Thoracic aorta (tissue), 2 donors: Measurements from ENCODE around the gene PRRG4. TPM values are rescaled to one million over a fixed set of nuclear protein-coding genes. Genes with fewer than 3 reads are reported as not detected.

Experiments used
- ATAC-seq: fragments of 150-250 bp; one replicate; pipeline ENCODE4 v1.8.0; 2017; ENCODE audit warnings: low read depth; ENCODE audit not compliant: insufficient number of reproducible peaks, low FRiP score
- DNase-seq: peaks from one replicate; pipeline ENCODE4 v3.0.0-alpha.2; 2020; ENCODE audit warnings: low spot score
- H3K27ac ChIP-seq, 2 donors: fragments of 200-600 bp; sonication (generic); 1 replicate in 1 of 2; 2 replicates in 1 of 2; pipeline ENCODE4 v1.5.1; 2016; ENCODE audit warnings: mild to moderate bottlenecking in 2 of 2, moderate library complexity in 2 of 2
- H3K27me3 ChIP-seq: fragments of 200-600 bp; sonication (generic); replicated peaks from 2 replicates; pipeline ENCODE4 v1.6.0; 2016; ENCODE audit warnings: mild to moderate bottlenecking; ENCODE audit not compliant: insufficient read depth
- H3K36me3 ChIP-seq: fragments of 200-600 bp; sonication (generic); one replicate; pipeline ENCODE4 v1.5.1; 2016
- H3K4me1 ChIP-seq, 2 donors: fragments of 200-600 bp; sonication (generic); 1 replicate in 1 of 2; 2 replicates in 1 of 2; pipeline versions ENCODE4 v1.5.1 to v1.6.0; 2016; ENCODE audit warnings: low read depth in 2 of 2, mild to moderate bottlenecking in 1 of 2; ENCODE audit not compliant: control insufficient read depth in 1 of 2
- H3K4me3 ChIP-seq: fragments of 200-600 bp; sonication (generic); 2 replicates; pipeline ENCODE4 v1.5.1; 2016; ENCODE audit warnings: mild to moderate bottlenecking
- H3K9me3 ChIP-seq: fragments of 200-600 bp; sonication (generic); 2 replicates; pipeline ENCODE4 v1.5.1; 2016
- CTCF ChIP-seq: fragments of 200-600 bp; sonication (generic); IDR thresholded peaks from one replicate; pipeline ENCODE4 v1.5.1; 2019; ENCODE audit warnings: antibody characterized with exemption
- total RNA-seq, 2 donors: library from RNA; depleted of rRNA; stranded (reverse); fragments of >200 nt; gene quantifications; one replicate each; pipeline versions ENCODE4 v1.1.0 to v1.2.3, GENCODE V29; 2016

Gene PRRG4
- total RNA-seq, 2 donors from 2014 or later: 2.3 to 5.1 TPM

- ATAC-seq (no peak), DNase-seq (no peak)
- Histone ChIP-seq H3K27me3 (no peaks in the 10 kb centered on the region), H3K4me1 (no peaks in the 10 kb centered on the region), H3K9me3 (no peaks in the 10 kb centered on the region), H3K27ac (no peak overlapping the region), H3K36me3 (no peaks in the 10 kb centered on the region), H3K4me3 (peak overlapping the region; percentile 53)
- TF ChIP-seq CTCF: no peak
These were observed 37.4 kb upstream of the PRRG4 start for GRCh38 chr11:32792111-32792947.

GRCh38 chr11:32792948-32793475 lies 36.7 kb upstream of the PRRG4 start:
- ATAC-seq: peak; percentile 3
- Histone ChIP-seq H3K4me1 (no peaks in the 10 kb centered on the region), H3K27me3 (no peaks in the 10 kb centered on the region), H3K4me3 (peak overlapping the region; percentile 53), H3K36me3 (no peaks in the 10 kb centered on the region), H3K9me3 (no peaks in the 10 kb centered on the region), H3K27ac (no peak overlapping the region)
- DNase-seq: no peak
- peak; percentile 62 for TF ChIP-seq CTCF

- no peak for TF ChIP-seq CTCF
- Histone ChIP-seq H3K4me3 (no peak within 1 kb of the TSS), H3K27me3 (no peaks in the 10 kb centered on the region), H3K36me3 (no peaks in the 10 kb centered on the region), H3K27ac (no peak within 1 kb of the TSS), H3K4me1 (no peaks in the 10 kb centered on the region), H3K9me3 (no peaks in the 10 kb centered on the region)
- DNase-seq (no peak), ATAC-seq (no peak)
These were observed 35.3 kb upstream of the PRRG4 start, which contains the start of gene CCDC73 for GRCh38 chr11:32794439-32794838. Gene CCDC73, minus strand, starts transcription at chr11:32794662. Its CDS starts 34,419 bp downstream, at chr11:32760243.

- no peaks in the 10 kb centered on the region for H3K9me3 ChIP-seq
- ATAC-seq (no peak), DNase-seq (no peak)
- no peak for TF ChIP-seq CTCF
- H3K4me3 ChIP-seq: no peak overlapping the region
- H3K36me3 ChIP-seq: no peaks in the 10 kb centered on the region
- no peaks in the 10 kb centered on the region for H3K4me1 ChIP-seq
- no peak overlapping the region for H3K27ac ChIP-seq
- H3K27me3 ChIP-seq: no peaks in the 10 kb centered on the region
These were observed 33.3 kb upstream of the PRRG4 start for GRCh38 chr11:32796425-32796824.

GRCh38 chr11:32809313-32809712 lies 20.4 kb upstream of the PRRG4 start:
- DNase-seq (no peak), ATAC-seq (no peak)
- Histone ChIP-seq H3K4me1 (no peaks in the 10 kb centered on the region), H3K27ac (no peak overlapping the region), H3K4me3 (no peak overlapping the region), H3K36me3 (no peaks in the 10 kb centered on the region), H3K27me3 (no peaks in the 10 kb centered on the region), H3K9me3 (no peaks in the 10 kb centered on the region)
- TF ChIP-seq CTCF: peak; percentile 52
